Transverse colon (tissue), 4 donors: ENCODE results near the gene CDK14. TPM values are rescaled to one million over a fixed set of nuclear protein-coding genes. Genes with fewer than 3 reads are reported as not detected.

Source experiments
- DNase-seq: peaks from one replicate; pipeline ENCODE4 v3.0.0-alpha.2; 2019
- H3K27ac ChIP-seq, 4 donors: fragments of 200-600 bp; sonication (generic); 2 replicates each; pipeline ENCODE4 v1.5.1; 2016 to 2018; ENCODE audit warnings: inconsistent platforms in 4 of 4
- H3K27me3 ChIP-seq: fragments of 200-600 bp; sonication (generic); 2 replicates; pipeline ENCODE4 v1.5.1; 2017; ENCODE audit warnings: inconsistent platforms
- H3K36me3 ChIP-seq, 4 donors: fragments of 200-600 bp; sonication (generic); 2 replicates each; pipeline ENCODE4 v1.5.1; 2017 to 2019; ENCODE audit warnings: inconsistent platforms in 4 of 4
- H3K4me1 ChIP-seq, 4 donors: fragments of 200-600 bp; sonication (generic); 2 replicates each; pipeline ENCODE4 v1.5.1; 2017 to 2020; ENCODE audit warnings: inconsistent platforms in 4 of 4
- H3K4me3 ChIP-seq, 4 donors: fragments of 200-600 bp; sonication (generic); 1 replicate in 1 of 4; 2 replicates in 3 of 4; pipeline versions ENCODE4 v1.5.1 to v1.6.1; 2017 to 2019; ENCODE audit warnings: inconsistent platforms in 4 of 4
- H3K9me3 ChIP-seq, 2 donors: fragments of 200-600 bp; sonication (generic); 2 replicates each; pipeline ENCODE4 v1.5.1; 2017 to 2019; ENCODE audit warnings: inconsistent platforms in 2 of 2
- CTCF ChIP-seq, 5 experiments: fragments of 200-600 bp in 3 of 5; fragments of 450-650 bp in 2 of 5; sonication (generic) in 3 of 5; IDR thresholded peaks; 1 replicate in 2 of 5; 2 replicates in 3 of 5; pipeline ENCODE4 v1.5.1; 2016 to 2017; ENCODE audit warnings: antibody characterized with exemption in 5 of 5, inconsistent platforms in 3 of 5, mild to moderate bottlenecking in 2 of 5, moderate library complexity in 1 of 5
- EP300 ChIP-seq: sonication (generic); formaldehyde crosslinking; IDR thresholded peaks from one replicate; pipeline ENCODE4 v1.6.1; 2017; ENCODE audit warnings: antibody characterized with exemption, low read depth
- POLR2A ChIP-seq: fragments of 450-650 bp; IDR thresholded peaks from one replicate; pipeline ENCODE4 v1.6.1; 2016; ENCODE audit warnings: antibody characterized with exemption, mild to moderate bottlenecking, moderate library complexity
- POLR2AphosphoS5 ChIP-seq, 3 donors: sonication (generic); formaldehyde crosslinking; IDR thresholded peaks; one replicate each; pipeline ENCODE4 v1.6.1; 2016; ENCODE audit warnings: antibody characterized with exemption in 3 of 3
- WGBS, 2 donors: methylation state at CpG; one replicate each; pipeline ENCODE4 v1.1.5; 2018; ENCODE audit warnings: low coverage in 1 of 2; 5-methylcytosine and 5-hydroxymethylcytosine counted together
- in situ Hi-C, 4 donors: fragments of 200-750 bp; cut with MboI; loops; one replicate each; pipeline versions ENCODE4 v1.15.0 to v1.15.1; 2017; ENCODE audit warnings: low sequenced_read_pairs in 3 of 4, low pct_ligation_motif_present in 1 of 4, low pct_unique_long_range_greater_than_20kb in 1 of 4
- intact Hi-C: fragments of 100-400 bp; cut with DNase I; formaldehyde crosslinking; loops from one replicate; pipeline ENCODE4 v1.15.1; 2023; ENCODE audit warnings: low total_unique reads
- total RNA-seq, 4 donors: library from RNA; depleted of rRNA; stranded (reverse); fragments of >200 nt; gene quantifications; one replicate each; pipeline ENCODE4 v1.1.0, GENCODE V29; 2016

The CDK14 gene
- total RNA-seq, 4 donors from 2014 or later, result 0.40 to 15.4 (median 4.8) TPM

- 73 to 75% methylated on average over 2 of the region's 2 CpGs for WGBS, 2 donors
- no peaks in the 10 kb centered on the region for H3K27me3 ChIP-seq
- in situ Hi-C loops (no loop called here), intact Hi-C loops (no loop called here)
- H3K4me1 ChIP-seq, result no peaks in the 10 kb centered on the region
- no peaks in the 10 kb centered on the region for H3K36me3 ChIP-seq
- no peak overlapping the region for H3K27ac ChIP-seq
- DNase-seq, result no peak
- no peak for TF ChIP-seq CTCF (IDR thresholded peaks at IDR 0.05)
- no peak for TF ChIP-seq EP300
- TF ChIP-seq POLR2A, result no peak
- TF ChIP-seq POLR2AphosphoS5 (IDR thresholded peaks at IDR 0.05), result no peak
- H3K4me3 ChIP-seq, result no peak overlapping the region
- H3K9me3 ChIP-seq, result no peaks in the 10 kb centered on the region
These were observed 634.0 kb downstream of the CDK14 start for GRCh38 chr7:91230100-91230499.

GRCh38 chr7:91230503-91230902 lies 634.4 kb downstream of the CDK14 start:
- Histone ChIP-seq H3K36me3 (no peaks in the 10 kb centered on the region), H3K4me1 (no peaks in the 10 kb centered on the region), H3K9me3 (no peaks in the 10 kb centered on the region), H3K4me3 (no peak overlapping the region), H3K27ac (no peak overlapping the region), H3K27me3 (no peaks in the 10 kb centered on the region)
- intact Hi-C loops, result no loop called here
- DNase-seq, result no peak
- in situ Hi-C loops, result no loop called here
- no peak for TF ChIP-seq POLR2A
- TF ChIP-seq CTCF (IDR thresholded peaks at IDR 0.05), result no peak
- no peak for TF ChIP-seq EP300
- 67 to 75% methylated on average over 3 of the region's 3 CpGs for WGBS, 2 donors

- no peak for DNase-seq
- no peak overlapping the region for H3K27ac ChIP-seq
- H3K9me3 ChIP-seq, result no peaks in the 10 kb centered on the region
- intact Hi-C loops (no loop called here), in situ Hi-C loops (no loop called here)
- H3K4me1 ChIP-seq, result no peaks in the 10 kb centered on the region
- H3K36me3 ChIP-seq, result no peaks in the 10 kb centered on the region
- 69 to 80% methylated on average over 5 to 8 of the region's 8 CpGs for WGBS, 2 donors
- H3K4me3 ChIP-seq, result no peak overlapping the region
- TF ChIP-seq EP300 (no peak), CTCF (IDR thresholded peaks at IDR 0.05) (no peak)
- H3K27me3 ChIP-seq, result no peaks in the 10 kb centered on the region
These were observed 637.1 kb downstream of the CDK14 start for GRCh38 chr7:91233212-91233611.

- intact Hi-C loops (no loop called here), in situ Hi-C loops (no loop called here)
- H3K4me1 ChIP-seq, result peaks cover 0 to 11% (median 0%) of the 10 kb centered on the region in 4 donors
- no peak overlapping the region for H3K27ac ChIP-seq
- no peaks in the 10 kb centered on the region for H3K36me3 ChIP-seq
- no peak overlapping the region for H3K4me3 ChIP-seq
- 80 to 90% methylated on average over 3 to 6 of the region's 6 CpGs for WGBS, 2 donors
- no peaks in the 10 kb centered on the region for H3K9me3 ChIP-seq
- H3K27me3 ChIP-seq, result no peaks in the 10 kb centered on the region
- TF ChIP-seq CTCF (IDR thresholded peaks at IDR 0.05), result no peak
- TF ChIP-seq POLR2AphosphoS5 (IDR thresholded peaks at IDR 0.05), result no peak
- TF ChIP-seq EP300, result no peak
- no peak for TF ChIP-seq POLR2A
- DNase-seq, result no peak
These were observed 639.2 kb downstream of the CDK14 start for GRCh38 chr7:91235211-91235832.
